Upper lobe of left lung (tissue), 4 donors: ENCODE data around the gene KIAA1210.
A peak's percentile ranks its signal among the peaks of the same experiment; 100 is the strongest.

Experiments
- CTCF ChIP-seq, 6 experiments: fragments of 450-650 bp in 4 of 6; fragments of 200-600 bp in 2 of 6; sonication (generic) in 2 of 6; IDR thresholded peaks; one replicate each; pipeline ENCODE4 v1.5.1; 2016 to 2019; ENCODE audit warnings: antibody characterized with exemption in 6 of 6
- POLR2A ChIP-seq, 4 donors: fragments of 450-650 bp; IDR thresholded peaks; one replicate each; pipeline ENCODE4 v1.5.1; 2016 to 2017; ENCODE audit warnings: antibody characterized with exemption in 4 of 4, mild to moderate bottlenecking in 2 of 4
- POLR2AphosphoS5 ChIP-seq, 2 donors: sonication (generic); formaldehyde crosslinking; IDR thresholded peaks; one replicate each; pipeline ENCODE4 v1.5.1; 2017; ENCODE audit warnings: antibody characterized with exemption in 2 of 2

DNA sequence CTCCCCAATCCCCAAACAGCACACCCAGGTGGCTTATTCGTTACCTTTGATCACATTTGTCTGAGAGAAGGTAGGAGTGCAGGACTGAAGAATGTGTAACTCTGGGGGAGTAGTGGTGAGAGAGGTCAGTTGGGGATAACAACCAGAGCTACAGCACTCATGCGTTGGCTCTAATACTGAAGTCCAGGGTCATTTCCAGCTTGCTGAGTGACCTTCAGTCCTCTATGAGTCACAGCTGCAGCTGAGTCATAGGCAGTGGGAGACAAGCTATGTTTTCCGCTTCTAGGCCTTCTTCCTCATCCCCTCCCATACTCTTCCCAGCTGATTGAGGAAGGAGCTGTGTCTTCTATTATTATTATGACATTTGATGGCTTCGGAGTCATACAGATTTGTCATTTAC, 86.4 kb downstream of the KIAA1210 start:
- TF ChIP-seq POLR2A (IDR thresholded peaks at IDR 0.05) (no peak), CTCF (IDR thresholded peaks at IDR 0.05) (no peak), POLR2AphosphoS5 (IDR thresholded peaks at IDR 0.05) (peak in 1 of 2 donors; percentile 30)
